HL-60 (cell line): ENCODE measurements around the gene ODF2.
"Not testable (repeated sequence)": the region's sequence is repeated elsewhere in the genome, so short reads cannot be mapped to it uniquely, and the experiment has no call there.

ENCODE experiments used
- DNase-seq, 2 experiments: peaks; one replicate each; pipeline ENCODE4 v3.0.0-alpha.2; 2010 to 2020; ENCODE audit warnings: low read depth in 1 of 2, low spot score in 1 of 2
- H3K27ac ChIP-seq: fragments of 250-450 bp; sonication (Bioruptor Pico); replicated peaks from 2 replicates; pipeline ENCODE4 v1.5.1; 2020; ENCODE audit warnings: mild to moderate bottlenecking, moderate library complexity
- H3K27me3 ChIP-seq: fragments of 250-450 bp; sonication (Bioruptor Pico); 2 replicates; pipeline ENCODE4 v1.5.1; 2021; ENCODE audit warnings: mild to moderate bottlenecking, moderate library complexity; ENCODE audit not compliant: insufficient read depth, poor library complexity, severe bottlenecking
- H3K4me3 ChIP-seq: replicated peaks from 2 replicates; pipeline ENCODE4 v1.5.1; 2011; ENCODE audit warnings: mild to moderate bottlenecking, control low read depth, low read length; ENCODE audit not compliant: insufficient read depth
- GABPA ChIP-seq: IDR thresholded peaks from 2 replicates; pipeline ENCODE4 v1.6.1; 2012; ENCODE audit warnings: low read depth
- POLR2AphosphoS5 ChIP-seq: IDR thresholded peaks from 2 replicates; pipeline ENCODE4 v1.6.1; 2012; ENCODE audit warnings: low read depth
- SPI1 ChIP-seq: IDR thresholded peaks from 2 replicates; pipeline ENCODE4 v1.6.1; 2012; ENCODE audit warnings: low read depth, mild to moderate bottlenecking, borderline replicate concordance
- TF ChIP-seq, protein P1 (sequence below): IDR thresholded peaks from 2 replicates; pipeline ENCODE4 v1.6.1; 2012; ENCODE audit warnings: low read depth; ENCODE audit not compliant: insufficient replicate concordance
- TF ChIP-seq, protein P2 (sequence below): IDR thresholded peaks from one replicate; pipeline ENCODE4 v1.5.1; 2011; ENCODE audit warnings: low read length, control low read depth, inconsistent platforms; ENCODE audit not compliant: insufficient read depth

The ODF2 gene

DNA sequence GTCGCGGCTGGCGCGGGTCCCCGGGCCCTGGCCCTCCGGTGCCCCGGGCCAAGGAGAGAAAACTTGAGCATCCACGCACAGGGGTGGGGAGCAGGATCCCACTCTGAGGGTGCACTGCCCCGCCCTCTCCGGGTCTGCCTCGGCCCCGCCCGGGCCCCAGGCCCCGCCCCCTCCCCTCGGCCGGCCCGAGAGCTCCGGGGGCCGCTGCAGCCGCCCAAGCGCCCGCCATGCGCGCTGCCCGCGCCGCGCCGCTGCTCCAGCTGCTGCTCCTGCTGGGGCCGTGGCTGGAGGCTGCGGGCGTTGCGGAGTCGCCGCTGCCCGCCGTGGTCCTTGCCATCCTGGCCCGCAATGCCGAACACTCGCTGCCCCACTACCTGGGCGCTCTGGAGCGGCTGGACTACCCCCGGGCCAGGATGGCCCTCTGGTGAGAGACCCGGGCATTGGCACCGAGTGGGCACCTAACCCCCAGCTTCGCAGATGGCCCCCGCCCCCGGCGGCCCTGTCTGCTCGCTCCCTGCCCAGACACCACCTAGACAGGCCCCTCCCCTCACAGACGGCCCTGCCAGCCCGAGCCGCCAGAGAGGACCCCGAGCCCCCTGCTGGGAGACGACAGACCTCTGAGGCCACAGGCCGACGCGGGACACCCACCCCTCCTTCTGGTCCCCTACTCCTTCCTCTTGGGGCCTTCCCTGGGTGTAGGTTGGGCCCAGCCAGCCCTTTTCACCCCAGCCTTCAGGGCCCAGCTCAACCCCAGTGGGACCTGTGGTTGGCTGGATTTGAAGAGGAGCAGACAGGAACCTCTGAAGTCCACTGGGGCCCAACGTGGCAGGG, 34.9 kb upstream of the ODF2 start, which contains the start of gene CERCAM:
CERCAM (plus strand) TSS at position 207 of the 831 bp plus-strand sequence; CDS start at position 228, 21 bp downstream.
- no peak for DNase-seq
- Histone ChIP-seq H3K27ac (no peak within 1 kb of the TSS), H3K4me3 (peak within 1 kb of the TSS; percentile 70), H3K27me3 (peaks cover 17% of the 10 kb centered on the region)
- TF ChIP-seq GABPA (no peak), SPI1 (no peak), POLR2AphosphoS5 (no peak)
- TF ChIP-seq, protein P1, sequence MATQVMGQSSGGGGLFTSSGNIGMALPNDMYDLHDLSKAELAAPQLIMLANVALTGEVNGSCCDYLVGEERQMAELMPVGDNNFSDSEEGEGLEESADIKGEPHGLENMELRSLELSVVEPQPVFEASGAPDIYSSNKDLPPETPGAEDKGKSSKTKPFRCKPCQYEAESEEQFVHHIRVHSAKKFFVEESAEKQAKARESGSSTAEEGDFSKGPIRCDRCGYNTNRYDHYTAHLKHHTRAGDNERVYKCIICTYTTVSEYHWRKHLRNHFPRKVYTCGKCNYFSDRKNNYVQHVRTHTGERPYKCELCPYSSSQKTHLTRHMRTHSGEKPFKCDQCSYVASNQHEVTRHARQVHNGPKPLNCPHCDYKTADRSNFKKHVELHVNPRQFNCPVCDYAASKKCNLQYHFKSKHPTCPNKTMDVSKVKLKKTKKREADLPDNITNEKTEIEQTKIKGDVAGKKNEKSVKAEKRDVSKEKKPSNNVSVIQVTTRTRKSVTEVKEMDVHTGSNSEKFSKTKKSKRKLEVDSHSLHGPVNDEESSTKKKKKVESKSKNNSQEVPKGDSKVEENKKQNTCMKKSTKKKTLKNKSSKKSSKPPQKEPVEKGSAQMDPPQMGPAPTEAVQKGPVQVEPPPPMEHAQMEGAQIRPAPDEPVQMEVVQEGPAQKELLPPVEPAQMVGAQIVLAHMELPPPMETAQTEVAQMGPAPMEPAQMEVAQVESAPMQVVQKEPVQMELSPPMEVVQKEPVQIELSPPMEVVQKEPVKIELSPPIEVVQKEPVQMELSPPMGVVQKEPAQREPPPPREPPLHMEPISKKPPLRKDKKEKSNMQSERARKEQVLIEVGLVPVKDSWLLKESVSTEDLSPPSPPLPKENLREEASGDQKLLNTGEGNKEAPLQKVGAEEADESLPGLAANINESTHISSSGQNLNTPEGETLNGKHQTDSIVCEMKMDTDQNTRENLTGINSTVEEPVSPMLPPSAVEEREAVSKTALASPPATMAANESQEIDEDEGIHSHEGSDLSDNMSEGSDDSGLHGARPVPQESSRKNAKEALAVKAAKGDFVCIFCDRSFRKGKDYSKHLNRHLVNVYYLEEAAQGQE, result no peak

DNA sequence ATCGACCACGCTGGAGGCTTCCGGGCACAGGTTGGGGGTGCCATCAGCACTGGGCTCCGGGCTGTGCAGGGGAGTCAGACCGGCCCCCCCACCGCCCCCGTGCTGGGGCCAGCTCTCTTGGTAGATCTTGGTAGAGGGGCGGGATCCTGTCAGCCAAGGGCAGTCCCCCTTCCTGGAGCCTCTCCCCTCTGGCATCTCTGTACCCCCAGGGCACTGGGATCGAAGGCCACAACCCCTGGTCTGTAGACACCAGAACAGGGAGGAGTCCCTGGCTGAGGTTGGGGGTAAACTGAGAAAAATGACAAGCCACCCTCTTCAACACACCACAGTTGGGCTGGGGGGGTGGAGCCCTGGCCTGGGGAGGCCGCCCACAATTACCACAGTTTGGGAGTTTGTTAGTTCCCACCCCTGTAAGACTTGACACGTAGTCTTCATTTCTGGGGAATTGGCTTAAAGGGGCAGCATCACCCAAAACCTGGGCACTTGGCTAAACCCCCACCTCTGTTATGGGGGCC, 34.3 kb upstream of the ODF2 start:
- H3K4me3 ChIP-seq, result no peak overlapping the region
- TF ChIP-seq GABPA, result no peak
- no peak for TF ChIP-seq POLR2AphosphoS5
- TF ChIP-seq, protein P1, result no peak
- TF ChIP-seq, protein P2, sequence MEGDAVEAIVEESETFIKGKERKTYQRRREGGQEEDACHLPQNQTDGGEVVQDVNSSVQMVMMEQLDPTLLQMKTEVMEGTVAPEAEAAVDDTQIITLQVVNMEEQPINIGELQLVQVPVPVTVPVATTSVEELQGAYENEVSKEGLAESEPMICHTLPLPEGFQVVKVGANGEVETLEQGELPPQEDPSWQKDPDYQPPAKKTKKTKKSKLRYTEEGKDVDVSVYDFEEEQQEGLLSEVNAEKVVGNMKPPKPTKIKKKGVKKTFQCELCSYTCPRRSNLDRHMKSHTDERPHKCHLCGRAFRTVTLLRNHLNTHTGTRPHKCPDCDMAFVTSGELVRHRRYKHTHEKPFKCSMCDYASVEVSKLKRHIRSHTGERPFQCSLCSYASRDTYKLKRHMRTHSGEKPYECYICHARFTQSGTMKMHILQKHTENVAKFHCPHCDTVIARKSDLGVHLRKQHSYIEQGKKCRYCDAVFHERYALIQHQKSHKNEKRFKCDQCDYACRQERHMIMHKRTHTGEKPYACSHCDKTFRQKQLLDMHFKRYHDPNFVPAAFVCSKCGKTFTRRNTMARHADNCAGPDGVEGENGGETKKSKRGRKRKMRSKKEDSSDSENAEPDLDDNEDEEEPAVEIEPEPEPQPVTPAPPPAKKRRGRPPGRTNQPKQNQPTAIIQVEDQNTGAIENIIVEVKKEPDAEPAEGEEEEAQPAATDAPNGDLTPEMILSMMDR, result no peak
- TF ChIP-seq SPI1, result no peak
- no peak overlapping the region for H3K27ac ChIP-seq
- DNase-seq, result no peak
- H3K27me3 ChIP-seq, result peaks cover 17% of the 10 kb centered on the region

DNA sequence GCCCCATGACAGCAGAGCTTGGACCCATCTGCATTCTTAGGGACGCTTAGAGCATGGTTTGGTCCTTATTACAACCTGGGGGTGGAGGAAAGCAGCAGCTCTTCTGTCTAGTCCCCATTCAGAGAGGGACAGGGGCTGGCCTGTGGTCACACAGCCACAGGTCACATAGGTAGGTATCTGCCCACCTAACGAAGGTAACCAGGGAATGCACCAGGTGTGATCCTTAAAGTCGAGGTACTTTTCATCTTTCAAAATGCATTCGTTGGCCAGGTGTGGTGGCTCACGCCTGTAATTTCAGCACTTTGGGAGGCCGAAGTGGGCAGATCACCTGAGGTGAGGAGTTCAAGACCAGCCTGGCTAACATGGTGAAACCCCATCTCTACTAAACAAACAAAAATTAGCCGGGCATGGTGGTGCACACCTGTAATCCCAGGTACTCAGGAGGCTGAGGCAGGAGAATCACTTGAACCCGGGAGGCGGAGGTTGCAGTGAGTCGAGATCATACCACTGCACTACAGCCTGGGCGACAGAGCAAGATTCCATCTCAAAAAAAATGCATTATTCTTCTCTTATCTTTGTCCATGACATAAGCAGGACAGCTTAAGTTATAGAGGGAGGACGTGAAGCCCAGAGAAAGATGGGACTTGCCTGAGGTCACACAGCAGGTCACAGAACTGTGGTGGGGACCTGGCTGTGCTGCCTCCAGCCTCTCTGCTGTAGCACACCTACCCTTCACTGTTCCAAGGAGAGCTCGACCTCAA, 33.6 kb upstream of the ODF2 start:
- H3K4me3 ChIP-seq, DNase-seq, H3K27ac ChIP-seq: not testable (repeated sequence)
- peaks cover 17% of the 10 kb centered on the region for H3K27me3 ChIP-seq

DNA sequence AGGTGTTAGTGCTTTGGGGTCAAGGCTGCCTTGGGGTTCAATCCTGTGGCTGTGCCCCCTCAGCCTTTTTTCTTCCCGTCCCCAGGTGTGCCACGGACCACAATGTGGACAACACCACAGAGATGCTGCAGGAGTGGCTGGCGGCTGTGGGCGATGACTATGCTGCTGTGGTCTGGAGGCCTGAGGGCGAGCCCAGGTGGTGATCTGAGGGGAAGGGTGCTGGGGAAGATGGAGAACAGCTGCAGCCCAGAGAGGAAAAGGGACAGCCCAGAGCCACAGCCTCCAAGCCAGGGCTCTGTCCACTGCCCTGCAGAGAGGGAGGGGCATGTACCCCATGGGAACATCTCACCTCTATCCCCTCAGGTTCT, 33.0 kb upstream of the ODF2 start:
- no peak for TF ChIP-seq SPI1
- TF ChIP-seq, protein P1, result no peak
- TF ChIP-seq GABPA, result no peak
- TF ChIP-seq, protein P2, result no peak
- TF ChIP-seq POLR2AphosphoS5, result no peak

DNA sequence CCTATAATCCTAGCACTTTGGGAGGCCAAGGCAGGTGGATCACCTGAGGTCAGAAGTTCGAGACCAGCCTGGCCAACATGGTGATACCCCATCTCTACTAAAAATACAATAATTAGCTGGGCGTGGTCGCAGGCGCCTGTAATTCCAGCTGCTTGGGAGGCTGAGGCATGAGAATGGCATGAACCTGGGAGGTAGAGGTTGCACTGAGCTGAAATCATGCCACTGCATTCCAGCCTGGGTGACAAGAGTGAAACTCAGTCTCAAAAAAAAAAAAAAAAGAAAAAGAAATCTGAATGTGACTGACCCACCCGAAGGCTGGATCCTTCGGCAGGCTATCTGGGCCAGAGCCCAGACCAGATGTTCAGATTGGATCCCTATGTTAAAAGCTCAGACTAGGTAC, 32.5 kb upstream of the ODF2 start:
- not testable (repeated sequence) for DNase-seq, H3K27ac ChIP-seq, H3K4me3 ChIP-seq
- peaks cover 17% of the 10 kb centered on the region for H3K27me3 ChIP-seq

More for the DNA sequence above, 33.0 kb upstream of the ODF2 start:
- Histone ChIP-seq H3K4me3 (no peak overlapping the region), H3K27me3 (peaks cover 17% of the 10 kb centered on the region), H3K27ac (no peak overlapping the region)
- DNase-seq, result no peak
